Lower leg skin (tissue), 4 donors: ENCODE data around the gene TMEM169. TPM values are rescaled to one million over a fixed set of nuclear protein-coding genes. Genes with fewer than 3 reads are reported as not detected.

Experiments used
- DNase-seq, 2 donors: peaks; one replicate each; pipeline ENCODE4 v3.0.0-alpha.2; 2019; ENCODE audit warnings: low spot score in 2 of 2
- H3K4me3 ChIP-seq: fragments of 200-600 bp; sonication (generic); 2 replicates; pipeline ENCODE4 v1.5.1; 2017; ENCODE audit warnings: mild to moderate bottlenecking, low read depth; ENCODE audit not compliant: poor library complexity, severe bottlenecking
- CTCF ChIP-seq, 3 donors: fragments of 450-650 bp; IDR thresholded peaks; one replicate each; pipeline ENCODE4 v1.5.1; 2016; ENCODE audit warnings: antibody characterized with exemption in 3 of 3, mild to moderate bottlenecking in 3 of 3, moderate library complexity in 2 of 3
- POLR2A ChIP-seq, 2 donors: fragments of 450-650 bp; IDR thresholded peaks; one replicate each; pipeline ENCODE4 v1.6.1; 2016 to 2017; ENCODE audit warnings: antibody characterized with exemption in 2 of 2, mild to moderate bottlenecking in 1 of 2, moderate library complexity in 1 of 2
- WGBS, 2 donors: methylation state at CpG; one replicate each; pipeline ENCODE4 v1.1.5; 2018; 5-methylcytosine and 5-hydroxymethylcytosine counted together
- intact Hi-C: fragments of 100-400 bp; cut with DNase I; formaldehyde crosslinking; loops from one replicate; pipeline ENCODE4 v1.15.0; 2023; ENCODE audit warnings: low total_unique reads
- total RNA-seq, 4 donors: library from RNA; depleted of rRNA; stranded (reverse); fragments of >200 nt; gene quantifications; one replicate each; pipeline ENCODE4 v1.1.0, GENCODE V29; 2016

Gene TMEM169
- total RNA-seq, 4 donors from 2014 or later, result 0.04 to 0.88 (median 0.36) TPM

DNA sequence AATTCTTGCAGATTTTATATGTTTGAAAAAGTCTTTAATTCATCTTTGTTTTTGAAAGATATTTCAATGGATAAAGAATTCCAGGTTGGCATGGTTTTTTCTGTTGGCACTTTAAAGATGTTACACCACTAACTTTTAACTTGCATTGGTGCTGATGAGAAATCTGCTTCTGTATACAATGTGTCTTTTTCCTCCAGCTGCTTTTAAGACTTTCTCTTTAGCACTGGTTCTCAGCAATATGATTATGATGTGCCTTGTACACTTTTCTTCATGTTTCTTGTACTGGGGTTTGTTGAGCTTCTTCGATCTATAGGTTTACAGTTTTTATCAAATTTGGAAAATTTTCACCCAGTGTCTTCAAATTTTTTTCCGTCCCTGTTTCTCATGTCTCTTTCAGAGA is 29.3 kb upstream of the TMEM169 start:
- intact Hi-C loops, result no loop called here
- no peak overlapping the region for H3K4me3 ChIP-seq
- TF ChIP-seq POLR2A (IDR thresholded peaks at IDR 0.05), result no peak
- no peak for TF ChIP-seq CTCF (IDR thresholded peaks at IDR 0.05)
- DNase-seq, result no peak
- WGBS, 2 donors, result 98 to 100% methylated on average over 2 of the region's 2 CpGs

GRCh38 chr2:216055680-216056079 is 26.0 kb upstream of the TMEM169 start:
- WGBS, 2 donors, result 92 to 97% methylated on average over 4 of the region's 4 CpGs
- TF ChIP-seq CTCF (IDR thresholded peaks at IDR 0.05) (no peak), POLR2A (IDR thresholded peaks at IDR 0.05) (no peak)
- intact Hi-C loops, result no loop called here
- DNase-seq, result no peak
- H3K4me3 ChIP-seq, result no peak overlapping the region

DNA sequence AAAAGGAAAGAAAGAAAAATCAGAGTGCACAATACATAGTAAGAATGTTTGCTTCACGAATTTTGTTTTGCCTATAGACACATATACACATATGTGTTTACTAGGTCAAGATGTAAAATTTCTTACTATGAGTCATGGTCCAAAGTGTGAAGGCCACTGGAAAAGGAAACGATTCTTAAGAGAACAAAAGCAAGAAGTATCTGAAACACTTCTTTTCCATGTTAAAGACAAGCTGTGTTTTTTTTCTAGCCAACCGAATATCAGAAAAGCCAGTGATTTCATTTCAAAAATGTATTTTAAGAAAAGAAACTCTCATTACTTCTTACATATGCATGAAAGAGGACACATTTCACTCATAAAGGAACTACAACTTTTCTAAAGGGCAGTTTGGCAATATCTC is 25.0 kb upstream of the TMEM169 start:
- 74 to 77% methylated on average over 3 of the region's 3 CpGs for WGBS, 2 donors
- no peak for DNase-seq
- no peak for TF ChIP-seq CTCF (IDR thresholded peaks at IDR 0.05)
- TF ChIP-seq POLR2A (IDR thresholded peaks at IDR 0.05), result no peak
- no peak overlapping the region for H3K4me3 ChIP-seq
- intact Hi-C loops, result no loop called here

DNA sequence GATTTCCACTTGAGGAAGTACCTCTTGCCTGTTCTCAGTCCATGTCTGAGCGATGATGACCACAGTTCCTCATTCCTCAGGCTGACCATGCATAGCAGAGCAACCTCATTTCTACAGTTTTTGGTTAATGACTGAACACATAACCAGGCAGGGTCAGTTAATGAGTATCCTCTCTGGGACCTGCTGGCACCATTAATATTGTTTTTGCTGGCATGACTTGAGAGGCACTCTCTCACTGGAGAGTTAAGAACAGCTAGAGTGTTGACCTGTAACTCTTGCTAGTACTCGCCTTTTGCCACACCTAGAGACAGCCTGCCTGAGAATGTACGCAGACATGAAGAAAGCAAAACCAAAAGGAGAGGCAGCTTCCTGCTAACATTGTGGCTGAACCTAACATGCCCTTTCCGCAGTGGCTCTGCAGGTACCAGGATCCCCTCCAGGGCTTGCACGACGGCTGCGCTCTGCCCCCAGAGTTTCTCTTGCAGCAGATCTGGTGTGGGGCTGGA is 24.0 kb upstream of the TMEM169 start:
- TF ChIP-seq POLR2A (IDR thresholded peaks at IDR 0.05), result no peak
- TF ChIP-seq CTCF (IDR thresholded peaks at IDR 0.05), result no peak
- 56 to 57% methylated on average over 7 of the region's 7 CpGs for WGBS, 2 donors
- H3K4me3 ChIP-seq, result no peak overlapping the region
- no peak for DNase-seq
- intact Hi-C loops, result no loop called here

- no peak overlapping the region for H3K4me3 ChIP-seq
- no peak for DNase-seq
- no peak for TF ChIP-seq CTCF (IDR thresholded peaks at IDR 0.05)
- no peak for TF ChIP-seq POLR2A (IDR thresholded peaks at IDR 0.05)
- intact Hi-C loops, result no loop called here
- 89 to 95% methylated on average over 5 of the region's 5 CpGs for WGBS, 2 donors
Observed at GRCh38 chr2:216059233-216059834, 22.4 kb upstream of the TMEM169 start.
